CD4-positive, alpha-beta memory T cell (primary cell): ENCODE measurements around the gene C9. TPM values are rescaled to one million over a fixed set of nuclear protein-coding genes. Genes with fewer than 3 reads are reported as not detected.
A peak's percentile ranks its signal among the peaks of the same experiment; 100 is the strongest.

Experiments used
- CTCF ChIA-PET: fragments of 350-600 bp; sonication (Branson Sonifier 250); formaldehyde crosslinking; loops from one replicate; lab custom pipeline; 2021; ENCODE audit warnings: inconsistent platforms; ENCODE audit not compliant: partially characterized antibody; lab: Charles Lee
- POLR2A ChIA-PET: fragments of 350-600 bp; sonication (Branson Sonifier 250); formaldehyde crosslinking; loops from one replicate; lab custom pipeline; 2021; ENCODE audit not compliant: partially characterized antibody; lab: Charles Lee
- DNase-seq, 5 donors: peaks; one replicate each; pipeline versions ENCODE4 v3.0.0 to v3.0.0-alpha.2; 2020 to 2022; ENCODE audit warnings: mixed read lengths in 1 of 5
- H3K27ac ChIP-seq: one replicate; pipeline ENCODE4 v1.7.0; 2013; ENCODE audit warnings: low read depth, low read length
- H3K27me3 ChIP-seq: 2 replicates; pipeline ENCODE4 v1.7.0; 2013; ENCODE audit warnings: mild to moderate bottlenecking, low read length, moderate library complexity; ENCODE audit not compliant: insufficient read depth
- H3K36me3 ChIP-seq: 2 replicates; pipeline ENCODE4 v1.7.0; 2013; ENCODE audit warnings: mild to moderate bottlenecking, low read length, moderate library complexity; ENCODE audit not compliant: insufficient read depth
- H3K4me1 ChIP-seq: 2 replicates; pipeline ENCODE4 v1.7.0; 2013; ENCODE audit warnings: mild to moderate bottlenecking, low read length, moderate library complexity; ENCODE audit not compliant: insufficient read depth
- H3K4me3 ChIP-seq, 2 donors: one replicate each; pipeline ENCODE4 v1.7.0; 2013; ENCODE audit warnings: low read length in 2 of 2, mild to moderate bottlenecking in 1 of 2
- H3K9me3 ChIP-seq, 2 donors: one replicate each; pipeline ENCODE4 v1.7.0; 2013; ENCODE audit warnings: low read length in 2 of 2, control low read depth in 1 of 2; ENCODE audit not compliant: control insufficient read depth in 1 of 2
- H3K27ac Mint-ChIP-seq, 7 donors: one replicate each; pipeline ENCODE4 v1.8.0; 2020 to 2021; ENCODE audit warnings: mixed read lengths in 7 of 7, mild to moderate bottlenecking in 6 of 7, inconsistent platforms in 3 of 7, moderate library complexity in 3 of 7
- H3K27me3 Mint-ChIP-seq, 2 donors: one replicate each; pipeline ENCODE4 v1.8.0; 2020 to 2021; ENCODE audit warnings: mixed read lengths in 2 of 2
- H3K36me3 Mint-ChIP-seq, 2 donors: one replicate each; pipeline ENCODE4 v1.8.0; 2020 to 2021; ENCODE audit warnings: mixed read lengths in 2 of 2, inconsistent platforms in 1 of 2, mild to moderate bottlenecking in 1 of 2
- H3K4me1 Mint-ChIP-seq, 4 donors: one replicate each; pipeline ENCODE4 v1.8.0; 2020 to 2021; ENCODE audit warnings: mixed read lengths in 4 of 4, mild to moderate bottlenecking in 1 of 4
- H3K4me3 Mint-ChIP-seq, 8 donors: one replicate each; pipeline ENCODE4 v1.8.0; 2020 to 2021; ENCODE audit warnings: mixed read lengths in 8 of 8, mild to moderate bottlenecking in 7 of 8, moderate library complexity in 6 of 8, inconsistent platforms in 3 of 8
- H3K9me3 Mint-ChIP-seq, 8 donors: one replicate each; pipeline ENCODE4 v1.8.0; 2020 to 2021; ENCODE audit warnings: mixed read lengths in 8 of 8, mild to moderate bottlenecking in 5 of 8, inconsistent platforms in 3 of 8, moderate library complexity in 1 of 8
- intact Hi-C: fragments of 100-400 bp; cut with micrococcal nuclease; formaldehyde crosslinking; loops from one replicate; pipeline ENCODE4 v1.15.1; 2023
- polyA plus RNA-seq, 2 donors: library from polyadenylated mRNA; unstranded; fragments of 300-500 nt; fragmentation: Illumina TruSeq; gene quantifications; one replicate each; pipeline ENCODE4 v1.2.3, GENCODE V29; 2021
- total RNA-seq, 2 experiments: library from RNA; stranded (reverse); gene quantifications; one replicate each; pipeline ENCODE4 v1.2.3, GENCODE V29; 2021

C9 gene
- total and polyA plus RNA-seq, 4 experiments from 2014 or later: not detected

- POLR2A ChIA-PET: no interaction called here
- H3K27ac Mint-ChIP-seq: no peak overlapping the region
Measured at GRCh38 chr5:39249564-39250274, 114.6 kb downstream of the C9 start.

GRCh38 chr5:39249069-39249468 lies 115.2 kb downstream of the C9 start:
- CTCF ChIA-PET: interaction anchor here (0.6 to 0.8 kb wide), 2 partner anchors 31 to 1692 kb away, joined by 3 read pairs; no protein-coding TSS in a partner anchor

More at GRCh38 chr5:39249564-39250274, 114.6 kb downstream of the C9 start:
- H3K9me3 Mint-ChIP-seq: peaks cover 0 to 6% (median 0%) of the 10 kb centered on the region in 8 donors
- no peaks in the 10 kb centered on the region for H3K36me3 ChIP-seq
- H3K36me3 Mint-ChIP-seq: peaks cover 0 to 17% of the 10 kb centered on the region in 2 donors
- intact Hi-C loops: no loop called here
- H3K27me3 ChIP-seq: no peaks in the 10 kb centered on the region
- H3K4me3 ChIP-seq: no peak overlapping the region
- H3K9me3 ChIP-seq: no peaks in the 10 kb centered on the region
- H3K4me1 ChIP-seq: no peaks in the 10 kb centered on the region
- H3K4me1 Mint-ChIP-seq: peaks cover 0 to 7% (median under 1%) of the 10 kb centered on the region in 4 donors
- CTCF ChIA-PET: no interaction called here
- peaks cover 2 to 3% of the 10 kb centered on the region in 2 donors for H3K27me3 Mint-ChIP-seq
- no peak overlapping the region for H3K4me3 Mint-ChIP-seq
- H3K27ac ChIP-seq: no peak overlapping the region
- DNase-seq: no peak

GRCh38 chr5:39240750-39241149 lies 123.5 kb downstream of the C9 start:
- no peak overlapping the region for H3K27ac ChIP-seq
- DNase-seq: no peak
- peaks cover 0 to 17% (median 8%) of the 10 kb centered on the region in 8 donors for H3K9me3 Mint-ChIP-seq
- no peak overlapping the region for H3K4me3 Mint-ChIP-seq
- no peaks in the 10 kb centered on the region for H3K4me1 ChIP-seq
- H3K27me3 Mint-ChIP-seq: no peaks in the 10 kb centered on the region
- H3K36me3 Mint-ChIP-seq: peaks cover 0 to 15% of the 10 kb centered on the region in 2 donors
- no peak overlapping the region for H3K4me3 ChIP-seq
- H3K36me3 ChIP-seq: no peaks in the 10 kb centered on the region
- no peaks in the 10 kb centered on the region for H3K27me3 ChIP-seq
- ChIA-PET POLR2A (no interaction called here), CTCF (interaction anchor here (1.5 to 1.8 kb wide), 2 partner anchors 34 to 43 kb away, joined by 3 to 5 read pairs; no protein-coding TSS in a partner anchor)
- peaks cover 6 to 12% (median 9%) of the 10 kb centered on the region in 4 donors for H3K4me1 Mint-ChIP-seq
- no peaks in the 10 kb centered on the region for H3K9me3 ChIP-seq
- intact Hi-C loops: no loop called here
- H3K27ac Mint-ChIP-seq: peak overlapping the region in 1 of 7 donors; percentile 54

More at GRCh38 chr5:39249069-39249468, 115.2 kb downstream of the C9 start:
- peaks cover 0 to 4% (median 0%) of the 10 kb centered on the region in 4 donors for H3K4me1 Mint-ChIP-seq
- peaks cover 0 to 17% of the 10 kb centered on the region in 2 donors for H3K36me3 Mint-ChIP-seq
- Histone ChIP-seq H3K27me3 (no peaks in the 10 kb centered on the region), H3K27ac (no peak overlapping the region), H3K4me3 (no peak overlapping the region), H3K9me3 (no peaks in the 10 kb centered on the region), H3K4me1 (no peaks in the 10 kb centered on the region), H3K36me3 (no peaks in the 10 kb centered on the region)
- H3K4me3 Mint-ChIP-seq: no peak overlapping the region
- H3K27ac Mint-ChIP-seq: no peak overlapping the region
- DNase-seq: no peak
- H3K27me3 Mint-ChIP-seq: peaks cover 2 to 3% of the 10 kb centered on the region in 2 donors
- H3K9me3 Mint-ChIP-seq: peaks cover 0 to 6% (median under 1%) of the 10 kb centered on the region in 8 donors
- intact Hi-C loops: no loop called here
- POLR2A ChIA-PET: no interaction called here

DNA sequence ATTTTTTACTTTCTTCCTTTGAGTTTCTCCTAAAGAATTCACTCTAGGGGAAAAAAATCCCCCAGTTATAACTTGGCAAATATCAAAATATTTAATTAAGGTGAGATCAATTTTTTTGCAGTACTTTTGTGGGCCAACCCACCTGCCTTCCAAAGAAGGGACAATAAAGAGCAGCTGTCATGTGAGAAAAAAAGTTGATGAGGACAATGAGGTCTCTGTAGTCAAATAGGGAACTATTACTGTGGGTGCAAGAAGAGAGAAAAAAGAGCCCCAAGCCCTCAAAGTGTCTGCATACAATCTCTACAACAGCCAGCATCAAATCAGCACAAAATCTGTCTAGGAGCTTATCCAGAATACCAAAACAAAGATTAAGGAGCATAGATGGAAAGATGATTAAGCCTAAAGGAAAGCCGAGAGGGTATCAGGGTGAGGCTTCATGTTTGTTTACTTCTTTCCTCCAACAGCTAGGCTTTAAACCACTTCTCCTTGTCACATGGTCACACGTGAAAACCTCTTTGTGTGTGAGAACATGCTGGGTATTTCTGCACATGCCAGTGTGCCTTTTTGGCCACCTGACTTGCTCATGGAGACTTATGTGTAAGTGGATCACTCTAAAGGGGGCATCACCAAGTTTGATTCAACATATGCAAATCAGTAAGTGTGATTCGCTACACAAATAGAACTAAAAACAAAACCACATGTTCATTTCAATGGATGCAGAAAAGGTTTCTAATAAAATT lies 125.8 kb downstream of the C9 start:
- DNase-seq: no peak

DNA sequence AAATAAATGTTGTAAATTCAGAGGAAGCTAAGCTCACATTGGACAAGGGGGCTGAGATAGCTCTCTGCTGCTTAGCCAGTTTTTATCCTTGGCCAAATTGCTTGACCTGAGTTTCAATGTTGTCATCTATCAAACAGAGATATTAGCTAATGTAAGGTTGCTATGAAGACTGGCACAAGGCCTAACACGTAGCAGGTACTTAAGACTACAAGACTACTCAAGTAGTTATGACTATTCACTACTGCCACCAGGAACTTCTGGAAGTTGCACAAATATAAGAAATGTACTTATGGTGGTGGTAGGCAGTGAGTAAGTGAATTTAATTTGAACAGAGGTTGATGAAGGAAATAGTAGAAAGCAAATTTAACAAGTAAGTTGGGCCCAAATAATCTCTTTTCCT lies 127.6 kb downstream of the C9 start:
- Histone ChIP-seq H3K27me3 (no peaks in the 10 kb centered on the region), H3K4me3 (no peak overlapping the region), H3K36me3 (no peaks in the 10 kb centered on the region), H3K27ac (no peak overlapping the region), H3K4me1 (peaks cover 5% of the 10 kb centered on the region), H3K9me3 (no peaks in the 10 kb centered on the region)
- Mint-ChIP-seq H3K4me3 (no peak overlapping the region), H3K9me3 (peaks cover 0 to 13% (median 8%) of the 10 kb centered on the region in 8 donors), H3K27me3 (no peaks in the 10 kb centered on the region), H3K36me3 (peaks cover 0 to 9% of the 10 kb centered on the region in 2 donors), H3K4me1 (peaks cover 12 to 17% (median 14%) of the 10 kb centered on the region in 4 donors), H3K27ac (no peak overlapping the region)
- intact Hi-C loops: no loop called here
- POLR2A ChIA-PET: no interaction called here
- no peak for DNase-seq
- CTCF ChIA-PET: interaction anchor here (0.8 kb wide), 1 partner anchor 19 kb away, joined by 4 read pairs; no protein-coding TSS in a partner anchor

More for the DNA sequence above, 125.8 kb downstream of the C9 start:
- H3K4me1 Mint-ChIP-seq: peaks cover 6 to 12% (median 9%) of the 10 kb centered on the region in 4 donors
- H3K36me3 Mint-ChIP-seq: peaks cover 0 to 9% of the 10 kb centered on the region in 2 donors
- Histone ChIP-seq H3K27ac (no peak overlapping the region), H3K4me1 (no peaks in the 10 kb centered on the region), H3K9me3 (no peaks in the 10 kb centered on the region), H3K36me3 (no peaks in the 10 kb centered on the region), H3K4me3 (no peak overlapping the region), H3K27me3 (no peaks in the 10 kb centered on the region)
- CTCF ChIA-PET: interaction anchor here (2.7 kb wide), 1 partner anchor 21 kb away, joined by 10 read pairs; no protein-coding TSS in a partner anchor
- intact Hi-C loops: no loop called here
- no peaks in the 10 kb centered on the region for H3K27me3 Mint-ChIP-seq
- POLR2A ChIA-PET: no interaction called here
- peaks cover 0 to 13% (median 8%) of the 10 kb centered on the region in 8 donors for H3K9me3 Mint-ChIP-seq
- H3K27ac Mint-ChIP-seq: peak overlapping the region in 2 of 7 donors; percentile 8 to 37
- H3K4me3 Mint-ChIP-seq: no peak overlapping the region

DNA sequence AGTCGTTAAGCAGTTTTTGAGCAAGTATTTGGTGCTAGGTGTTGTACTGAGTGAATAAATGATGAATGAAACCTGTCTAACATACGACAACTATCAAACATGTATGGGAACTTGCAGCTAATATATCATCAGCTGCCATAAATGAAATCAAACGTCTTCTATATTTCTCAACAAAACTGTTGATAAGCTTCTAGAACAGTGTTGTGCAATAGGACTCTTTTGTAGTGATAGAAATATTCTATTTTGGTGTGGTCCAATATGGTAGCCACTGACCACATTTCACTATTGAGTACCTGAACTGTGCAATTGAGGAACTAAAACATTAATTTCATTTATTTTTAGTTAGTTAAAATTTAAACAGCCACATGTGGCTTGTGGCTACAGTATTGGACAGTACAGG lies 128.6 kb downstream of the C9 start:
- no peak for DNase-seq
- Mint-ChIP-seq H3K36me3 (peaks cover 0 to 7% of the 10 kb centered on the region in 2 donors), H3K4me1 (peaks cover 16 to 22% (median 19%) of the 10 kb centered on the region in 4 donors), H3K4me3 (no peak overlapping the region), H3K27ac (no peak overlapping the region), H3K27me3 (no peaks in the 10 kb centered on the region), H3K9me3 (peaks cover 0 to 9% (median 3%) of the 10 kb centered on the region in 8 donors)
- no peaks in the 10 kb centered on the region for H3K27me3 ChIP-seq
- CTCF ChIA-PET: interaction anchor here (1.2 to 1.5 kb wide), 2 partner anchors 36 to 48 kb away, joined by 4 to 6 read pairs; no protein-coding TSS in a partner anchor
- no peaks in the 10 kb centered on the region for H3K9me3 ChIP-seq
- POLR2A ChIA-PET: interaction anchor here (0.6 kb wide), 1 partner anchor 27 kb away, joined by 4 read pairs; no protein-coding TSS in a partner anchor
- no peaks in the 10 kb centered on the region for H3K36me3 ChIP-seq
- no peak overlapping the region for H3K4me3 ChIP-seq
- H3K4me1 ChIP-seq: peaks cover 12% of the 10 kb centered on the region
- intact Hi-C loops: no loop called here
- no peak overlapping the region for H3K27ac ChIP-seq
